Erythroblast (primary cell): ENCODE measurements around the gene ZNF804A.
"Not testable (repeated sequence)": the region's sequence is repeated elsewhere in the genome, so short reads cannot be mapped to it uniquely, and the experiment has no call there.

Source experiments
- DNase-seq, 2 experiments: peaks; one replicate each; lab custom pipeline; 2025; lab: John Stamatoyannopoulos, UW
- GATA1 ChIP-seq: IDR thresholded peaks from 2 replicates; pipeline ENCODE4 v1.6.1; 2011; ENCODE audit warnings: low read depth, mild to moderate bottlenecking, control low read depth, low read length, moderate library complexity
- POLR2A ChIP-seq: IDR thresholded peaks from 2 replicates; pipeline ENCODE4 v1.6.1; 2011; ENCODE audit warnings: mild to moderate bottlenecking, low read length

Gene ZNF804A

GRCh38 chr2:184696644-184697043 lies 98.3 kb downstream of the ZNF804A start:
- DNase-seq: no peak
- TF ChIP-seq GATA1 (no peak), POLR2A (no peak)

GRCh38 chr2:184698476-184698875 lies 100.1 kb downstream of the ZNF804A start:
- TF ChIP-seq POLR2A: no peak
- no peak for DNase-seq

GRCh38 chr2:184721881-184722280 lies 123.6 kb downstream of the ZNF804A start:
- DNase-seq: no peak
- TF ChIP-seq GATA1 (no peak), POLR2A (no peak)

- no peak for DNase-seq
- TF ChIP-seq POLR2A: no peak
- no peak for TF ChIP-seq GATA1
Observed at GRCh38 chr2:184727813-184728212, 129.5 kb downstream of the ZNF804A start.

GRCh38 chr2:184728411-184728810 lies 130.1 kb downstream of the ZNF804A start:
- TF ChIP-seq POLR2A (no peak), GATA1 (no peak)

GRCh38 chr2:184729581-184729980 lies 131.3 kb downstream of the ZNF804A start:
- TF ChIP-seq GATA1 (no peak), POLR2A (no peak)
- DNase-seq: no peak

More at GRCh38 chr2:184728411-184728810, 130.1 kb downstream of the ZNF804A start:
- no peak for DNase-seq

- DNase-seq: no peak
- no peak for TF ChIP-seq POLR2A
- no peak for TF ChIP-seq GATA1
Observed at GRCh38 chr2:184730288-184730687, 132.0 kb downstream of the ZNF804A start.

GRCh38 chr2:184734338-184734737 lies 136.0 kb downstream of the ZNF804A start:
- DNase-seq: no peak
- TF ChIP-seq POLR2A (no peak), GATA1 (no peak)

GRCh38 chr2:184735611-184736010 lies 137.3 kb downstream of the ZNF804A start:
- no peak for DNase-seq
- TF ChIP-seq POLR2A: no peak
- no peak for TF ChIP-seq GATA1

- TF ChIP-seq POLR2A: no peak
- TF ChIP-seq GATA1: no peak
- DNase-seq: no peak
Observed at GRCh38 chr2:184743096-184743495, 144.8 kb downstream of the ZNF804A start.

GRCh38 chr2:184756161-184756560 lies 157.8 kb downstream of the ZNF804A start:
- DNase-seq: no peak
- TF ChIP-seq POLR2A: no peak
- no peak for TF ChIP-seq GATA1

GRCh38 chr2:184756885-184757284 lies 158.6 kb downstream of the ZNF804A start:
- peak; percentile 21 to 48 for DNase-seq
- TF ChIP-seq POLR2A (no peak), GATA1 (no peak)

- not testable (repeated sequence) for DNase-seq
Observed at GRCh38 chr2:184759557-184760255, 161.4 kb downstream of the ZNF804A start.

- TF ChIP-seq POLR2A (no peak), GATA1 (no peak)
Observed at GRCh38 chr2:184760931-184761330, 162.6 kb downstream of the ZNF804A start.

More at GRCh38 chr2:184760931-184761330, 162.6 kb downstream of the ZNF804A start:
- DNase-seq: no peak
